Measurements from ENCODE around the gene SRD5A3.

Gene SRD5A3

DNA sequence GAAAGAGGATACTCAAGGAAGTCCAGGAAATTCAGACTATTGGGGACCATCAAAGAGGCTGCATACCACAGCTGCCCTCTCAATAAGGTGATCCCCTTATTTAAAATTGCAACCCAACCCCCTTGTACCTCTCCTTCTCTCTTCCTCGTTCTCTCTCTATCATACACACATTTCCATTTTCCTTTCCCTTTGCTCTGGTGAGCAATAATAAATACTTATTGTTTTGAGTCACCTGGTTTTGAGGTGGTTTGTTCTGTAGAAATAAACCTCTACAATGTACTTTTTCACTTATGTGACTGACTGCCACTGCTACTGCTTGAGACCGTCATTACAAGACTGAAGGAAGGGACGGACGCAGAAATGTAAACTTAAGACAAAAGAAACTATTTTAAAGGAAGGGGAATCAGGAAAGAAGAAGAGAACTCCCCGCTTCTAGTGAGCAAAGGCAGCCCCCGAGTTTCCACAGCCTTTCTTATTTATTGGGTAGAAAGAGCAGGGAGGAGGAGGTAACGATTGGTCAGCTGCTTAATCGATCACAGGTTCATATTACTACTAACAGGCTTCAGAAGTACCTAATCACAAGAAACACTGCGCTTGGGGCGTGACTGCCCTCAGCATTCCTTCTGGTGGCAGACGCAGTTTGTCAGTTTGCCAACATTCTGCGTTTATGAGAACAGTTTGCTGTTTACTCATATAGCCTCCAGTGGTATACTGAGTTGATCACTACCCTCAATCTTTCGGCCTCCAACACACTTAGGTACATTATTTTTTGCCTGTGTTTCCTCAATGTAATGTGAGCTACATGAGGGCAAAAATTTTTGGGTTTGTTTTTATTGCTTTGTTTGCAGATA, 32.8 kb downstream of the SRD5A3 start:
- DNase-seq = no peak

DNA sequence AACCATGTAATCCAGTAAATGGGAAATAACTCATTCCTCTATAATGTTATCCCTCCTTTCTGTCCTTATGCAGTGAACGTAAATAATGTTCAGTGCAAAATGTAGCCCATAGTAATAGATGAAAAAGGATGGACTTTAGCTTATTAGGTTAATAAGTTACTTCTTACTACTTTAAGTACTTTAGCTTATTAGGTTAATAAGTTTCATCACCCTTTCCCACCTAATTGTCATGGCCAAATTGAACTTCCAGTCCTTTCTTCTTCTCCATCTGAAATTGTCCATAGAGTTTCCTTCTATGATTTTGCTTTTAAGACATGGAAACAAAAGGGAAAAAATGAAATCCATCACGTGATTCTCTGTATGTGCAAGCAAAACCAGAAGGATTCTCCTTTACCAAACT, 34.5 kb downstream of the SRD5A3 start:
- no peak for DNase-seq

DNA sequence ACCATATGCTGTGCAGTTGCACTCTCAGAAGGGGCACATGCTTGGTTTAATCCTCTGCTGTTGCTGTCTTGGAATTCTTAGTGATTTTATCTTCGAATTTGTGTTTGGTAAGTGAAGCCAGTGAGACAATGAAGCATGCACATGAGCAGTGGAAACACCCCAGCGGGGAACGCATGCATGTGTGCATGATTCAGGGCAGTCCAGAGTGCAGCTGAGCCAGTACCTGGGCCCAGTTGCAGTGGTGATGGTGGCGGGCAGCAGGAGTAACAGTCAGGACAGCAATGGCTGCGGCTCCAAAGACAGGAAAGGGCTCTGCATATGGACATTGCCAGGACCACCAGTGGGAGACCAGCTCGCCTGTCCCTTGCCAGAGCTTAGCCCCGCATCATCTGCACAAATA, 35.5 kb downstream of the SRD5A3 start:
- no peak for DNase-seq

DNA sequence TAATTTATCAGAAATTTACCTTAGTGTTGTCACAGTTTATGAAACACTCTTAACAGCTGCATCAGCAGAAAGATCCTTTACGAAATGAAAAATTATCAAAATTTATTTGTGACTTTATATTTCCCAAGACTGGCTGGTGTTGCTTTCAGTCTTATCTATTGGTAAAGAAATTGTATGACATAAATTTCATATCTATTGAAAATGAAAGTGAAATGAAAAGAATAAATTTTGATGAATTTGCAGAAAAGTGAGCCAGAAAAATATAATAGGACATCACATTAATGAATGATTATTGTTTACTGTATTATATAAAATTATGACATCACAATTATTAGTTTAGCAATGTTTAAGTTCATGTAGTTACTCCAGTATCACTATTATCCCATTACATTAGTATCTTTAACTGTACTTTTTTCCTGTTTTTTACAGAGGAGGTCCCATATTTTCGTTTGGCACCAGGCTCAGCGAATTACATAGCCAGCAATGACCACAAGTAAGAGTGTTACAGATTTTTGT, 36.5 kb downstream of the SRD5A3 start:
- no peak for DNase-seq

DNA sequence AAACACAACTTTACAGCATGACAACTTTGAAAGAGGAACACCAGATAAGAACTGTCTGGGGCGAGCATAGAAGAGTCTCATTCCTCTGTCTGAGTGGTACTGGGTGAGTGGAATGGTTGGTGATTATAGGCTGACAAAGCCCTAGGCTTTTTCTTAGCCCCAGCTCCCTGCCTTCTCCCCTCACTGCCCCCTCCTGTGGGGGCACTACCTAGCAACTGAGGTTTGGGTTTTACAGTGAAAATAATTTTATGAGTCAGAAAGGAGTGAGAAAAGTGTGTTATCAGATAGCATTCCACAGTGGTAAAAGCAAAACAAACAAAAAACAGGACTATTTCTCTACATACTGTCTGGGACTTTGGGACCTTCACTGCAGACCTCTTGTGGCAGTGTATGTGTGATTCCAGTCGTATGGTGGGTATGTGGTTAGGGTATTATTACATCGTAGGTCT, 39.2 kb downstream of the SRD5A3 start:
- no peak for DNase-seq

DNA sequence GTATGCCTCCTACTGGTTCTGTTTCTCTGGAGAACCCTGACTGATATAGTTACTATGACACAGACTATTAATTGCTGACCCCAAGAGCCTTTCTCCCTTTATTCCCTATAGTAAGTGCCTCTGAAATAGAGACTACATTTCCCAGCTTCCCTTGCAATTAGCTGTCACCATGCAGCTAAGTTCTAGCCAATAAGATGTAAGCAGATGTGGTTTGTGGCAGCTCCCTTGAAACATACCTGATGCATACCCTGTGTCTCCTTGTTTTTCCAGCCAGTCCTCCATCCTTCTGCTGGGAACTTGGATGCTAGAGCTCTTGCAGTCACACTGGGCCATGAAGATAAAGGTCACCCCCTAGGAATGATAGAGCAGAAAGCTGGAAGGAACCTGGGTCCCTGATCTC, 40.0 kb downstream of the SRD5A3 start:
- no peak for DNase-seq

DNA sequence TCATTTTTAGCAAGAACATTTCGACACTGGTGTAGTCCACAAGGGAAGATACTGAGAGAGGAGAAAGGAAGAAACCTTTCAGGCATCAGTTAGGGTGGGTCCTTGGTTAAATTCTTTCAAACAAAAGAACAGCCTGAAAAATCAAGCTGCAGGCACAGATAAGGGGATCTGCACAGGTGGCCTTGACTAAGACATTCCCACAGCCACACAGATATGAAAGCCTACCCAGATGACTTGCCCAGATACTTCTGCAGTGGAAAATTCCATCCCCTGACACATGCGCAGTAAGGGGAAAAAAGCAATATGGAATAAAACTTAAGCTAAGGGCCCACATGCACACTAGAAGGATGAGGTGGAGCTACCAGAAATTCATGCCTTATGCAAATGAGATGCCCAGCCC, 40.8 kb downstream of the SRD5A3 start:
- DNase-seq = no peak

DNA sequence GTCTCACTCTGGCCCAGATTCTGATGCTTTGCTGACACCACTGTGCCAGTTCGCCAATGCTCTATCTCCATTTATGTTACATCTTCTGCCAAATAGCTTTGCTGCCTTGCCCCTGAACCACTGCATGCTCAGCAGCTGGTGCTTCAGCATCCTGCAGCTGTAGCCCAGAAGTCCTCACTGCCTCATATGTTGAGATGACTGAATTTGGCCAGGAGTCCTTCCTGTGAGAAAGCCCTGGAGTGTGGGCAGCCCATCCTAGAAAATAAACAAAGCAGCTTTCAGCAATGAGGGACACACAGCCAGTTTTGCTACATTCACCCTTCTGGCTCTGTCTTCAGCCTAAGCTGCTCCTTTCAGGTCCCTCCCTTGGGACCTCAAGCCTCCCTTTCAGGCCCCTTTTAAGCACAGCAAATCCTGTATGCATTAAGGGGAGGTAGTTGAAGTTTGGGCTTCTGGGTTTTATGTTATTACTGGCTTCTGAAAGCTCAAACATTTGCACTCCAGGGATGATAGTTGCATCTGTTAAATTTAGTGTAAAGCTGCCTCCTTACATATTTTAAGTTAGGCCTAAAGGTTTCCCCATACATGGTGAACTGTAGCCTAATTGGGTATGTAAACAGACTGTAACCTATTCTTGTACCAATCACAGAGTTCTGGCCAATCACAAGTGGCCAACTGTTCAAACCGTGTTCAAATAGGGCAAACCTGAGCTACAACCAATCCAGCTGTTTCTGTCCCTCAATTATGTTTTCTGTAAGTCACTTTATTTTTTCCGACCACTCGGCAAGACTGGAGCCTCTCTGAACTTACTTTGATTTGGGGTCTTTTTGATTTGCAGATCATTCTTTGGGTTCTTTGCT, 47.6 kb downstream of the SRD5A3 start:
- DNase-seq = no peak

DNA sequence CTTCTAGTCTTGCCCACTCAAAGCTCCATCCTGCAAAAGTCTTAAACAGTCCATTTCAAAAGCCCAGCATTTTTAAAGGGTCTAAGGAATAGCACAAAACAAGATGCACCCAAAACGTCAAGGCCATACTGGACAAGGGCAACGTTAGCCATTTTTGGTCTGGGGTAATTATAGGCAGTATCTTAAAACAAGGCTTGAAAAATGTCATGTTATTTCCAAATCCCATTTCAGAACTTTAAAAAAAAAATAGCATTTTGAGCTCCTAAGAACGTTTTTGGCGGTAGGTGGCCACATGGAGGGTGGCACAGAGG, 49.1 kb downstream of the SRD5A3 start:
- no peak for DNase-seq

DNA sequence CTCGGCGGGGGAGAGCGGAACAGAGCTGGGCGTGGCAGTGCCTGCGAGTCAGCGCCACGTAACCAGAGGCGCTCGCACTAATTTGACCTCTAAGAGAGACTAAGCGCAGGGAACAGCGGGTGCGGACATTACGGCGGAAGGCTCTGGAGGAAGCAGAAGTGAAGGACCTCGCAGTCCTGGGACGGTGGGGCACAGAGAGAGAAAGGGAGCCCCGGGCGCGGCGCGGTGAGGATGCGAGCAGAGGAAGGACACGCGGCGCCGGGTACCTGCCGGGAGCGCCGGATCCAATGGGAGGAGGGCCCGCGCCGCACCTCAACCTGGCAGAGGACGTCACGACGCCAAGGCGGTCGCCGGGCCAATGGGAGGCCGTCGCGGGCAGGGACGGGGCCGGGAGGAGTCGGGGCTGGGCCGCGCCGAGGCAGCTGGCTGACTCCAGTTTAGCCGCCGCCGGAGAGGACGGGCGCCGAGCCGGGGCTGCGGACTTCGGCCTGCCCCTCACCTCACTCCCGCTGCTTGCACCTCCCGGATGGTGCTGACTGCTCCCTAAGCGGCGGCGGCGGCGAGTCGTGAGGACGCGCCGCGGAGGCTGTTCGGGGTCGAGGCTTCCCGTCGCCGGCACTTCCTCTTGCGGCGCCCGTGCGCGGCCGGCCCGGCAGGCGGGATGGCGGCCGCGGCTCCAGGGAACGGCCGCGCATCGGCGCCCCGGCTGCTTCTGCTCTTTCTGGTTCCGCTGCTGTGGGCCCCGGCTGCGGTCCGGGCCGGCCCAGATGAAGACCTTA, 49.7 kb downstream of the SRD5A3 start, which contains the start of gene TMEM165:
TSS of gene TMEM165 (plus strand) at position 429 of the 779 bp plus-strand sequence. CDS start at position 662, 233 bp downstream.
- peak; percentile 87 to 88 for DNase-seq

DNA sequence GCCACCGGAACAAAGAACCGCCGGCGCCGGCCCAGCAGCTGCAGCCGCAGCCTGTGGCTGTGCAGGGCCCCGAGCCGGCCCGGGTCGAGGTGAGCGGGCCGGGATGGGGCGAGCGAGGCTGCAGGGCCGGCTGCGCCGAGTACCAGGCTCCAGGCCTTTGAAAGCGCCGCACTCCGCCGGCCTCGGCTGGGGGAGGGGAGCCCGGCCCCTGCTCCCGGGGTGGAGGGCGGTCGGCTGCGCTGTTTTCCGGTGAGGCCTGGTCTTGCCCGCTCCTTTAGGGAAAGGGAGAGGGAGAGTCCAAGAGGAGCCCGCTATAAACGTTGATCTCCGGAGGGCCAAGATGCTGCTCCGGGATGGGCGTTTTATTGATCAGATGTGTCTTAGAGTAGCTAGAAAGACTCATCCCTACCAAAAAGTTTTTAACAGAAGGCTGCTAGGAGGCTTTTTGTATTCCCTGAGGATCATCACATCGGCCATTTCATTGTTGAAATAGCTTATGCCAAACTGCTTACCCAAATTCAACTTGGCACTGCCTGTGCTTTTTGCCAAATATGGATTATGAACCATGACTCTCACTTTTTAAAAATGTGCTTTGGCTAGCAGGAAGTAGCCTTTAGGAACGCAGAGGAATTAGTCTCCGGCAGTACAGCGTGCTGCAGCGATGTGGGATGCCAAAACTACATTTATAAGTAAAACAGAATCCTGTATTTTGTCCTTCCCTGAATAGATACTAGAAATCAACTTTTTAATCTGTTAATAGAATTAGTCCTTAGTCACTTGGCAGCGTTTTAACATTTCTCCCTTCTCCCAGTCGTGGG, 50.5 kb downstream of the SRD5A3 start:
- peak; percentile 27 to 30 for DNase-seq

DNA sequence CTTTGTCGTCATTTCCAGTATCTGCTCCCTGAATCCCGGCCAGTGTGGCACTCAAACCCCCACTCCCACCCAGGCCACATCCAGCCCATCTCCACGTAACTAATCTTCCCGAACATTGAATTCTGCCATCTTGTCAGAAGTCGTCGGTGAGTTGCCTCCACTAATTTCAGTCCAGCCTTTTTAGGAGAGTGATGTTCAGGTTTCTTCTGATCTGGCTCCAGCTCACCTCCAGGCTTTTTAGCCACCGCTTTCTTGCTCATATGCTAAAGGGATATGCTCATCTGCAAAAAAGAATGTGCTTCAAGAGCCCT, 51.0 kb downstream of the SRD5A3 start:
- no peak for DNase-seq

DNA sequence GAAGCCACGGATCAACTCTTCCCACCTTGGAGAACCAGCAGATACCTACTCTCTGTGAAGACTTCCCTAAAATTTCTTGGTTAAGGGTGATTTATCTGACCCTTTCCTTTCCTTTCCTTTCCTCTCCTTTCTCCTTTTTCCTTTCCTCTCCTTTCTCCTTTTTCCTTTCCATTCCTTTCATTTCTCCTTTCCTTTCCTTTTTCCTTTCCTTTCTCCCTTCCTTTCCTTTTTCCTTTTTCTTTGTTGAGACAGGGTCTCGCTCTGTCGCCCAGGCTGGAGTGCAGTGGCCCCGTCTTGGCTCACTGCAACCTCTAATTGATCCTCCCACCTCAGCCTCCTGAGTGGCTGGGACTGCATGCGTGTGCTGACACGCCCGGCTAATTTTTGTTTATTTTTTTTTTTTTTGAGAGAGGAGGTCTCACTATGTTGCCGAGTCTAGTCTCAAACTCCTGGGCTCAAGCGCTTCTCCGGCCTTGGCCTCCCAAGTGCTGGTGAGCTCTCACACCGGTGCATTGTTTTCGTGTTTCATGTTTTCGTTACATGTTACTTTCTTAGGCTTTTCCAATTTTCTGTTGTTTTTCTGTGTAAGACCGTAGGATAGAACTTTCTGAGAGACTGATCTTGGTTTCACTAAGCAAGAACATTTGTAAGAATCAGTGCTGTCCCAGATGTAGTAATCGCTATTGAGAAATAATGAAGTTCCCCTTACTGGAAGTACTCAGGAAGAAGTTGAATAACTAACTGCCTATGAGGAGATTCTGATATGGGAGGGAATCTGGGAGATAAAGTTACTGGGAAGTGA, 51.7 kb downstream of the SRD5A3 start:
- no peak for DNase-seq

DNA sequence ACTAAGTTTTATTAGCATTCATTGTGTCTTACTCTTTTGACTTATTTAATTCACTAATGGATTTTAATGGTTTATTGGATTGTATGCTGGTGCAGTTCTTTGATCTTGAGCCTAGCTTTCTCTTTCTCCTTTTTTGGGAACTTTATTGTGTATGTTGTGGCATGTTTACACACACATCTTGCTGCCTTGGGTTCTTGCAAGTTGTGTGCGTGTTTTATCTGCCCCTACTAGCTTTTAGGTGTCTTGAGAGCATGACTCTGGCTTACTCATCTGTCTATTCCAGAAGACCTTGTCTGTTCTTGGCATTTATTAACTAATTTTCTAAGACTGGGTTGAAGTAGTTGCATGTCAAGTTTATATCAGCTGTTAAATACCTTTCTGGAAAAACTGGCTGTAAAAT, 52.4 kb downstream of the SRD5A3 start:
- no peak for DNase-seq

DNA sequence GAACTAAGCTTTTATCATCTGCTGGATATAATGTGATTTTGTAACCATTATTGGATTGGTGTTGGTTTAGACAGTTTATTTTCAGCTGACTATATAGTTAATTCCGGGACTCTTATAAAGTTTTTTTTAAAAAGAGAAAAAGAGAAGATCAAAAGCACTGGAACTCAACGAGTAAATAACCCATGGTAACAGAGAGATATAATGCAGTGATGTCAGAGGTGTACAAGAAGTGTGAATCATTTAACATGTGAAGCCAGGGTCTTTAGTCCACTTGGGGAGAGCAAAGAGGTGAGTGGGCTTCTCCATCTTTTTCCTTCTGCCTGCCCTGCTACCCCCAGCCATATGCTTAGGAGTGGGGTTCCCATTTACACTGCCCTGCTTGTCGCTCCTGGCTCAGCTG, 52.9 kb downstream of the SRD5A3 start:
- DNase-seq = no peak

DNA sequence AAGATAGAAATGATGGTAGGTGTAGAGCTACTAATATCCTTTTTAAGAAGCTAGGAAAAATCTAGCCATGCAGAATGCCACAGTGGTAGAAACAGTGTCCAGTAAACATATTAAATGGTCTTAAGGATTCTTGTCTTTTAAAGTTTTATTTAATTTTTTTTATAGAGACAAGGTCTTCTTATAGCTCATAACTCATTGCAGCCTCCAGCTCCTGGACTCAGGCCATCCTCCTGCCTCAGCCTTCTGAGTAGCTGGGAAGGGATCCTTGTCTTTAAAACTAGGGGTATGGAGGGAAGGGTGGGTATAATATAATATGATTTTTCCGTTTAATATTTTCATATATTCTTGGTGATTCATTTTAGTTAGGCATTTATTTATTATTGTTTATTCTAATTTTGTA, 53.5 kb downstream of the SRD5A3 start:
- no peak for DNase-seq

DNA sequence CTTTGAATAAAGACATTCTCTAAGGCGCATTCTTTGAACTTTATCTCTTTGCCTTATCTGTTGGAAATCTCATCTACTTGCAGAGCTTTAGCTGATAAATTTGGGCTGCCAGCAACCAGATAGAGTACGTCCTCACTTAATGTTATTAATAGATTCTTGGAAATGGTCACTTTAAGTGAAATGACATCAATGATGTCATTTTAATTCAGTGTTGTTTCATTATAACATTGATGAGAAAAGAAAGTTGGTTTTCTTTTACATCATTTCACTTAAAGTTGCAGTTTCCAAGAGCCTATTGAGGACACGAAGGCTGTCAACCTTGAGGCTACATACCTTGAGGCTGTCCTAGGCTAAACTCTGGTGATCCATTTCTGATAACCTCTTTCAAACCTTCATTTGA, 59.0 kb downstream of the SRD5A3 start:
- DNase-seq = no peak

DNA sequence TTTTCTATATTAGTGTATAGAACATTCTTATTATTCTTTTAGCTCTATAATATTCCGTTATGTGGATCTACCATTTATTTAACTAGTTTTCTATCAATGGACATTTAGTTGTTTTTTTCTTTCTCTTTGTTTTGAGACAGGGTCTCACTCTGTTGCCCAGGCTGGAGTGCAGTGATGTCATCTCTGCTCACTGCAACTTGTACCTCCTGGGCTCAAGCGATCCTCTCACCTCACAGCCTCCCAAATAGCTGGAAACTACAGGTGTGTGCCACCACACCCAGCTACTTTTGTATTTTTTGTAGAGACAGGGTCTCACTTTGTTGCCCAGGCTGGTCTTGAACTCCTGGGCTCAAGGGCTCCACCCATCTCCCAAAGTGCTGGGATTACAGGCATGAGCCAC, 60.5 kb downstream of the SRD5A3 start:
- no peak for DNase-seq

DNA sequence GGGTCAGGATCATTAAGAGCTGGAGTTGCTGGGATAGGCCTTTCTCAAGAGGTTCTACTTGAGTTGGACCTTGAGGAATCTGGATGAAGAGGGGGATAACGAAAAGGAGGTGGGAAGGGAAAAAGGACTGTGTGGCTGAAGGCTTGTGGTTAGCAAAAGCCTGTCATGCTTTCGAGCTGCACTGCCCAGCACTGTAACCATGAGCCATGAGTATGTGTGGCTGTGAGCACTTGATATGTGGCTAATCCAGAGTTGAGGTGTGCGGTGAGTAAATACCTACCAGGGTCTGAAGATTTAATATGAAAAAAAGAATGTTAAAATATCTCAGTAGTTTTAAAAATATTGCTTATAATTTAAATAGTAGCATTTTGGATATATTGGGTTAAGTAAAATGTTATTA, 61.1 kb downstream of the SRD5A3 start:
- no peak for DNase-seq

DNA sequence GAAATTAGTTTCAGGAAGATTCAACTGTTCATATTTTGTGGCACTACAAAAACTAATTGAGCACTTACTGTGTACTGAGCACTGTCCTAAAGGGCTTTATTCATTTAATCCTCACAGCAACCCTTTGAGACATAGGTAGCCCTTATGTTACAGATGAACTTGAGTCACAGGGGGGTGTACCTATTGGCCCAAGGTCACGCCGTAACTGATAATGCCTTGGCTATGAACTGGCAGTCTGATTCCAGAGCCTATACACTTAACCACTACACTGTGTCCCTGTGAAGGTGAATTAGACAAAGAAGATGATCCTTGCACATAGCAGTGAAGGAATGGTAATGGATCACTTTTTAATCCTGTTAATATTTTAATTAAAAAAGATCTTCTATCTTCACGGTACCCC, 61.7 kb downstream of the SRD5A3 start:
- no peak for DNase-seq

DNA sequence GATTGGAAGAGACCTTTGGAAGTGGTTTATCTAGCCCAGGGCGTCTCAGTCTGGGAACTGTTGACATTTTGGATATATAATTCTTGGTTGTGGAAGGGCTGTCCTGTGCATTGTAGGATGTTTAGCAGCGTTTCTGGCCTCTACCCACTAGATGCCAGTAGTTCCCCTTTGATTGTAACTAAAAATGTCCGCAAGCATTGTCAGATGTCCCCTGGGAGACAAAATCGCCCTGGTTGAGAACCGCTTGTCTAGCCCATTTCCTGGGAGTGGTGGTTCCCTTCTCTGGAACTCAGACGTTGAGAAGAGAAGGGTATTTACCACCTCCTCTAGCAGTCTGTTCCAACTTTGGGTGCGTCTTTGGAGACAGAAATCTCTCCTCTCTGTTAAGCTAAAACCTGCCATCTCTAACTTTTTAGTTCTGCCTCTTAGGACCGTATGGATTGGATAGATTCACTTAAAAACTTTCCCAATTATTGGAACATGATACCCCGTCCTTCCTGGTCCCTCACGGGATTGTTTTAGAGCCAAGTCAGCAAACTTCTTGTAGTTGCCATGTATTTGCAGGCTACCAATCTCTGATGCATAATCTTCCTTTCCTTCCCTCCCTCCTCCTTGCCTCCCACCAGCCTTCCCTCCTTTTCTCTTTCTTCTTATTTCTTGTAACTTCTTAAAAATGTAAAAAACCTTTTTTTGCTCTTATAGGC, 63.6 kb downstream of the SRD5A3 start:
- DNase-seq = peak in 1 of 2 donors; percentile 43

Measured in CD4-positive, alpha-beta T cell treated with Interleukin-1 beta for 1 hour (primary cell).